Putamen (tissue), 1 donor: Measurements from ENCODE around the gene NBPF1.
"Not testable (repeated sequence)": the region's sequence is repeated elsewhere in the genome, so short reads cannot be mapped to it uniquely, and the experiment has no call there.

ENCODE experiments used
- DNase-seq: peaks from one replicate; pipeline ENCODE4 v3.0.0-alpha.2; 2016; ENCODE audit warnings: low spot score

NBPF1 gene

DNA sequence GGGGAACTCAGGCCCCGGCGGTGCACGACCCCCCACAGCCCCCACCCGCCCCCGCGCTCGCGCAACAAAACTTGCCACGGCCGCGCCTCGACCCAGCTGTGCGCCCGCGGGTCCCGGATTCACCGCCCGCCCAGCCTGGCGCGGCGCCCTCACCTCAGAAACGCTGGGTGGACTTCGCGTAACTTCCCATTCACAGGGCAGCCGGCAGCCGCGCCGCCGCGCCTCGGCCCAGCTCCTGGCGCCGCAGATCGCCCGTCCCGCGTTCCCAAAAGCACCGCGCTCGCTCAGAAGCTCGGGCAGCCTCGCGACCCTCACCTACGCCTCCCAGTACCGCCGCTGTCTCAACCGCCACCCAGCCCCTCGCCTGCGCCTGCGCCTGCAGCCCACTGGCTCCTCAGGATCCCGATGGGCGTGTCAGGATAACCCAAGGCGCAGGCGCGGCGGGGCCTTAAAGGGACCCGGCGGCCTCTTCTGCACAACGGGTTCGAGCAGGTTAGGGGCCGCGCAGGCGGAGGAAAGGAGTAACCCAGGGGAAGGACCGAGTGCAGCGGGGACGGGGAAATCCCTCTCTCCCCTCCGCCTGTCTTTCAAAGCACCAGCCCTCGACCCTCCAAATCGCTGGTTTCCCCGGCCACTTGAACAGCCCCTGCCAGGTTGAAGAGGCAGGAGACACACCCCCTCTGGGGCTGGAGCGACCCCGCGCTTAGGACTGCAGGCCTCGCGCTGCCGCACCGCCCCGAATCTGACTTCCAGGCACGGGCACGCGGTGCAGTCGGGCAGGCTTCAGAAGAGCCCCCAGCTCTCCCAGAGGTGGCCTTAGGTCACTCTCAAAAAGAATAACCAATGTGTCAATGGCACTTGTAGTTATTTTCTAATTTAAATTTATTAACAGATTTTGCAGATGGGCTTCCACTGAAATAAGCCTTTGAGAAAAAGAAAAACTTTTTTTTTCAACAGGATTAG lies at the start of gene NBPF1:
Gene NBPF1 (minus strand): TSS at position 380 of the 963 bp plus-strand sequence.
- peak; percentile 98 for DNase-seq

DNA sequence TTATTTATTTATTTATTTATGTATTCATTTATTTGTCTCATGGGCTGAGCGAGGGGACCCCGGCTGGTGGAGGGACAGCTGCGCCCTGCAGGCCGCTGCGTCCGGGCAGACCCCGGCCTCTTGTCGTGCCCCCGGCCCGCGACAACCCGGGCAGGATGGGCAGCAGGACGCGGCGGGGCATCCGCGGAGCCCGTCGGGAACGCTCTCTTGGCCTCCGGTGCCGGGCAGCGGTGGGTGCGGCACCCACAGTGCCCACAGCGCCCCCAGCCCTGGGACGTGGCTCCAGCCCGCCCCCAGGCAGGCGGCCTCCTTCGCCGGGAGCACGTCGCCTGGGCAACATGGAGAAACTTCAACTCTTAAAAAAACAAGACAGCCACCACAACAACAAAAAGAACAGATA lies 44.9 kb upstream of the NBPF1 start:
- not testable (repeated sequence) for DNase-seq

DNA sequence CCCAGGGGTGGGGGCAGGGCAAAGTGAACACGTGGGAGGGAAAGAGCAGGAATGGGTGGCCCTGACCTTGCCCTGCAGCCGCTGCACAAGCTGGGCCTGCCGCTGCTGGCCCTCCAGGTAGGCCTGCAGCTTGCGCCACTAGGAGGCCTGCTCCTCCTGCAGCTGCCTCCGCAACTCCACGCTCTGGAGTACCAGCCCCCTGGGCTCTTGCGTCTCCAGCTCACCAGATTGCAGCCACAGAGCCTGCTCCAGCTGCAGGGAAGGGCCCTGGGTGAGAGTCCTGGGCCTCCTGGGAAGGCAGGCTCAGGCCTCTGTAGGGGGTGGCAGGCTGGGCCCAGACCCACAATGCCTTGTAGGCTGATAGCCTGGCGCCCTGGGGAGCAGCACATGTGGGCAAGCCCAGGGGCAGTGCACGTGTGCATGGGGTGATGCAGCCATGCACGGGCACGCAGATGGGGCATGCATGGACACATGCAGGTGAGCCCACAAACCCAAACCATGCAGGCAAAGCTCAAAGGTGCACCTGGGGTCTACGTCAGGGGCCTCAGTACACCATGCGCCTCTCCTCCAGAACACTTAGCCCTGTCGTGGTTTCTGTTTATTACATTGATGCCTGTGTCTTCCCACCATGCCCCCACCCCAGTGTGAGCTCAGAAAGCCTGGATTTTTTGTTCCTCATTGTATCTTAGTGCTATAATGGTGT lies 43.8 kb upstream of the NBPF1 start:
- not testable (repeated sequence) for DNase-seq

GRCh38 chr1:16656574-16656973 lies 43.2 kb upstream of the NBPF1 start:
- not testable (repeated sequence) for DNase-seq

DNA sequence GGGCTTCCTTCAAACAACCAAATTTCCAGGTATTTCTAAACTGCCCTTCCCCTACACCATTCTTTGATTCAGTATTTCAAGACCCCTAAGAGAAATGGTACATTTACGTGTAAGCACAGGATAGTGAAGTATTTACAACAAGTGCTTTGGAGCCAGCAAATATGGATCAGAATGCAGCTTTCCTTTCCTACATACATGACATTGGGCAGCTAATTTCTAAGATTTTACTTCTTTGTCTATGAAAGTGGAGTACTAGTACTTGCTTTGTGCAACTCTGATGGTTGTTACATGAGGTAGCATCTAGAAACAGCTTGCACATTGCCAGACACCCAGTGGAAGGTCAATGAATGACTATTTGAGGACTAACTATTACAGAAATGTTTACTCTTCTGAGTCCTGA lies 38.2 kb upstream of the NBPF1 start:
- DNase-seq: not testable (repeated sequence)

GRCh38 chr1:16649960-16650359 lies 36.6 kb upstream of the NBPF1 start:
- DNase-seq: not testable (repeated sequence)

DNA sequence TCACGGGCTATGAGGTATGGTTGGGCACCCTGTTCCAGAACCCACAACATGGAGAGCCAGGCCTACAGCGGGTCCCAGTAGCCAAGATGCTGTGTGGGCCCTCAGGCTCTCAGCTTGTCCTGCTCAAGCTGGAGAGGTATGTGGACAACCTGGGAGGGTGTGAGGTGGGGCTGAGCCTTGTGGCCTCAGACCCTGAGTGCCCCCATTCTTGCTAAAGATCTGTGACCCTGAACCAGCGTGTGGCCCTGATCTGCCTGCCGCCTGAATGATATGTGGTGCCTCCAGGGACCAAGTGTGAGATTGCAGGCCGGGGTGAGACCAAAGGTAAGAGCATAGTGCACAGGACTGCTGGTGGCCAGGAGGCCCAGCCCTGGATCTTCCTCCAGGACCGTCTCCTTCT lies 36.0 kb upstream of the NBPF1 start:
- not testable (repeated sequence) for DNase-seq

DNA sequence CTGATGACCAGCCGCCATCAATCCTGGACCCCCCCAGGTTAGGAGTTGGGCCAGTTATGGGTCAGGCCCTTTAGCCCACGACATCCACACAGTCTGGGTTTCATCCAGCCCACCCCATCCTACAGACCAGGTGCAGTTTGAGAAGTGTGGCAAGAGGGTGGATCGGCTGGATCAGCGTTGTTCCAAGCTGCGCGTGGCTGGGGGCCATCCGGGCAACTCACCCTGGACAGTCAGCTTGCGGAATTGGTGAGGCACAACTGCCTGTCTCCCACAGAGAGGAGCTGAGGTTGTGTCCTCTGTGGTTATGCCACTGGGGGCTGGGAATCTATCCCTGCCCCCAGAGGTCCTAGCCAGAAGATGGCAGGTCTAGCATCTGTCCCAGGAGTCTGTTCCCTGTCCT lies 35.4 kb upstream of the NBPF1 start:
- DNase-seq: not testable (repeated sequence)

DNA sequence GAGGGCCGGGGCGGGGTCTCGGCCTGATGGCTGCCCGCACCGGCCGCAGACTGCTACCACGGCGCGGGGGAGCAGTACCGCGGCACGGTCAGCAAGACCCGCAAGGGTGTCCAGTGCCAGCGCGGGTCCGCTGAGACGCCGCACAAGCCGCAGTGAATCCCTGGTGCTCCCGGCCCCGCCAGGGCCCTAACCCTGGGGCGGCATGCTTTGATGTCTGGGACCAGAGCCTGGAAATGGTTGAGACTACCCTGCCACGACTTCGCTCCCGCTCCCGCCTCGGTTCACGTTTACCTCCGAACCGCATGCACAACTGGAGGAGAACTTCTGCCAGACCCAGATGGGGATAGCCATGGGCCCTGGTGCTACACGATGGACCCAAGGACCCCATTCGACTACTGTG lies 34.9 kb upstream of the NBPF1 start:
- DNase-seq: not testable (repeated sequence)

GRCh38 chr1:16647179-16648176 lies 34.1 kb upstream of the NBPF1 start:
- not testable (repeated sequence) for DNase-seq

DNA sequence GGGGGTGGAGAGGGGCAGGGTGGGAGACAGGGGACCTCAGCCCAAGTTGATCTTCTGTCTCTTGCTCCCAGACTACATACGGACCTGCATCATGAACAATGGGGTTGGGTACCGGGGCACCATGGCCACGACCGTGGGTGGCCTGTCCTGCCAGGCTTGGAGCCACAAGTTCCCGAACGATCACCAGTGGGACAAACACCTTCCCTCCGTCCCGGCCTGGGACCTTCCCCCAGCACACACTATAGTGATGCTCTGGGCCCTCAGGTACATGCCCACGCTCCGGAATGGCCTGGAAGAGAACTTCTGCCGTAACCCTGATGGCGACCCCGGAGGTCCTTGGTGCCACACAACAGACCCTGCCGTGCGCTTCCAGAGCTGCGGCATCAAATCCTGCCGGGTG lies 33.4 kb upstream of the NBPF1 start:
- not testable (repeated sequence) for DNase-seq

DNA sequence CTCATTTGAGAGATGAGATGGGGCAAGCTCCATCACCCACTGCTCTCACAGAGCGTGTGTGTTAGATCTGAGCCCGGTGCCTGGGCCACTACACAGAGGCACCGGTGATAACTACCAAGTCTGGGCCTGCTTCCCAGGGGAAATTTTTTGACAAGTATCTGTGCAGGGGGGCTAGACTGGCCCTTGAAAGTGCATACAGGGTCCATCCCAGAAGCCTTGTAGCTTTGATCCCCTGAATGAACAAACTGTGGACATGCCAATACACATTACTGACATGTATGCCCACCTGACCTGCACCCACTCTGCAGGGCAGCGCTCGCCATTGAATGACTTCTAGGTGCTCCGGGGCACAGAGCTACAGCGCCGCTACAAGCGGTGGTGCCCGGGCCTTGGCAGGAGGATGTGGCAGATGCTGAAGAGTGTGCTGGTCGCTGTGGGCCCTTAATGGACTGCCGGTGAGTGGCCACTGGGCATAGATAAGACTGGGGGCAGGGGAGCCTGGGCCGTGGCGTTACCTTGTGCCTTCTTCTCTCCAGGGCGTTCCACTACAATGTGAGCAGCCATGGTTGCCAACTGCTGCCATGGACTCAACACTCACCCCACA lies 32.8 kb upstream of the NBPF1 start:
- not testable (repeated sequence) for DNase-seq

DNA sequence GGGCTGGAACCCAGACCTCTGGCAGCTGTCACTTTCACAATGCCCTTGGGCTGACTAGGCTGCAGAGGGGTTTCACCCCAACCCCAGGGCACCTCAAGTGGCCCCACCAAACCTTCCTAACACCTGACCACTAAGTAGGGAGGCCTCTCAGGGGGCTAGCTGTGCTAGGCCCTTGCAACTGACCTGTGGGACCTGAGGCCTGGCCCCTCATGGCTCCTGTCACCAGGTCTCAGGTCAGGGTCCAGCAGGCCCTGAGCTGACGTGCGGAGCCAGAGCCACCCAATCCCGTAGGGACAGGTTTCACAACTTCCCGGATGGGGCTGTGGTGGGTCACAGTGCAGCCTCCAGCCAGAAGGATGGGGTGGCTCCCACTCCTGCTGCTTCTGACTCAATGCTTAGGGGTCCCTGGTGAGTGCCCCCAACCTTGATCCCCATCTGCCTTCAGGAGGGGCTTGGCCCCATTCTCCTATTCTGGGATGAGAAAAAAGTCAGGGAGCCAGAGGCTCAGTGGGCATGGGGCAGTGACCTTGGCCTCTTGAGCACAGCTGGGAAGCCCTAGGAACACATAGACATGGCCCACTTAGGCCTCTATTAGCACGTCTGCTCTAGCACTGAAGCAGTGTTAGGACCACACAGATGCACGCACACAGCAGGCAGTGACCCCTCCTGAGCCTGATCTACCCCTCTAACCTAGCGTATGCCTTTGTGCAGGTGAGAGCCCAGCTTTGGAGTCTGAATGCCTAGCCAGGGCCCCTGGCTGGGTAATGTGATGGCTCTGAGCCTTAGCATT lies 32.1 kb upstream of the NBPF1 start:
- not testable (repeated sequence) for DNase-seq

DNA sequence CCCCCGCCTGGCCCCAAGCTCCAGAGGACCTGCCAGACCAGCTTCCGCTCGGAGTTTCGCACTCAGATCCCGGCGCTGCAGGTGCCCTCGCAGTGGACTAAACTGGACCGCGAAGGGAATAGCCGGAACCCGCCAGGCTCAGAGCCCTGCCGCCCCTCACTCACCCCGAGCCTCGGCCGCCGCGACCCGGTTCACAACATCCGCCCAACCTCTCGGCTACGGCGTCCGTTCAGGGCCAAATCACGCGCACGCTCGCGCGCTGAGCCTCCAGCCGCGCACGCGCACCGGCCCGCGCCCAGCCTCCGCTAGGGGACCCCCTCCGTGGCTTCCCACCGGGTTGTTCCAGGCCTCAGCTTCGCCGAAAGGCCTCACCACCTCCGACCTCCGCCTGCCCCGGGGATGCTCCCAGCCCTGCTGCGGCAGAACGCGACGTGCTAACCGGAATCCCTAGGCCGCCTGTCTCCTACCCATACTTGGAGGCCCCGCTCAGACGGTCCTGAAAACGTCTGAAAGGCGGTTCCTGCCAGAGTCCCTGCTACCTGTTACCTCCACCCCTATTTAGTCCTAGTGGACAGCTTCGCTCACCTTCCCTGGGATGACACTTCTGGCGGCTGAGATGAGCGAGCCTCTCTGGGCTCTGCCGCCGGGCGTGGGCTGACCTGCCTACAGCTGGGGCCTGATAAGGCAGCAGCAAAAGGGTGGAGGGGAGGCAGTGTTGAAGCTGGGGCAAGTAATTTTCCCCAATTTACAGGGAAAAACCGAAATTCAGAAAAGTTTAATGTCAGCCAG lies 31.3 kb upstream of the NBPF1 start:
- DNase-seq: peak; percentile 94

- DNase-seq: no peak
Measured at GRCh38 chr1:16644193-16644481, 30.8 kb upstream of the NBPF1 start.

DNA sequence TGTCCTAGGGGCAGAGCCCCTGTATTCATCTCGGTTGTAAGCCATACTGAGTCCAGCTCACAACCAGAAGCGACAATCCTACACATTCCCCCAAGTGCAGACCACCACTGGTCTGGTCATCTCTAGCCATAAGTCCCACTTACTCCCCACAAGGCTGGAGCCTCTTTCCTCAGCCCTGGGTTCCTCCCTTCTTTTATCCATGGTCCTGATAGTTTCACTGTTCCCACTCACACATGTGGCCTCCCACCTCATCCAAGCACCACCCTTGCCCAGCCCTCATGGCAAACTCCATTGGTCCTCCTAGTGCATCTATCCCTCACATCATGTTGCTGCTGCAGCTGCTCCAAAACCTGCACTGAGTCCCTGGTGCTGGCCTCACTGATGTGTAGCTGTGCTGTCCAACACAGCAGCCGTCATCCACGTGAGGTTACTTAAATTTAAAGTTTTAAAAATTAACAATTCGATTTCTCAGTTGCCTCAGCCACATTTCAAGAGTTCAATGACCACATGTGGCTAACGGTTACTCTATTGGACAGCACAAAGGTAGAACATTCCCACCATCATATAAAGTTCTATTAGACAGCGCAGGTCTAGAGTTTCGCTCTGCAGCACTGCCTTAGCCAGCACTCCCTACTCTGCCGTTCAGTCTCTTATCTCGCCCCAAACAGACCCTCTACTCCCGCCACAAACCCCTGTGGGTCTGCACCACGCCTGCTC lies 30.3 kb upstream of the NBPF1 start:
- not testable (repeated sequence) for DNase-seq

GRCh38 chr1:16643001-16643411 lies 29.6 kb upstream of the NBPF1 start:
- DNase-seq: not testable (repeated sequence)

GRCh38 chr1:16642025-16642966 lies 28.9 kb upstream of the NBPF1 start:
- DNase-seq: not testable (repeated sequence)
